HG03457 (cell line): Measurements from ENCODE around the gene CST3.
"Not testable (repeated sequence)": the region's sequence is repeated elsewhere in the genome, so short reads cannot be mapped to it uniquely, and the experiment has no call there.

ENCODE experiments used
- ATAC-seq: cut with Tn5 transposase; IDR thresholded peaks from one replicate; pipeline ENCODE4 v1.9.1; 2021; ENCODE audit warnings: moderate number of reproducible peaks; ENCODE audit not compliant: unreplicated experiment

CST3 gene

DNA sequence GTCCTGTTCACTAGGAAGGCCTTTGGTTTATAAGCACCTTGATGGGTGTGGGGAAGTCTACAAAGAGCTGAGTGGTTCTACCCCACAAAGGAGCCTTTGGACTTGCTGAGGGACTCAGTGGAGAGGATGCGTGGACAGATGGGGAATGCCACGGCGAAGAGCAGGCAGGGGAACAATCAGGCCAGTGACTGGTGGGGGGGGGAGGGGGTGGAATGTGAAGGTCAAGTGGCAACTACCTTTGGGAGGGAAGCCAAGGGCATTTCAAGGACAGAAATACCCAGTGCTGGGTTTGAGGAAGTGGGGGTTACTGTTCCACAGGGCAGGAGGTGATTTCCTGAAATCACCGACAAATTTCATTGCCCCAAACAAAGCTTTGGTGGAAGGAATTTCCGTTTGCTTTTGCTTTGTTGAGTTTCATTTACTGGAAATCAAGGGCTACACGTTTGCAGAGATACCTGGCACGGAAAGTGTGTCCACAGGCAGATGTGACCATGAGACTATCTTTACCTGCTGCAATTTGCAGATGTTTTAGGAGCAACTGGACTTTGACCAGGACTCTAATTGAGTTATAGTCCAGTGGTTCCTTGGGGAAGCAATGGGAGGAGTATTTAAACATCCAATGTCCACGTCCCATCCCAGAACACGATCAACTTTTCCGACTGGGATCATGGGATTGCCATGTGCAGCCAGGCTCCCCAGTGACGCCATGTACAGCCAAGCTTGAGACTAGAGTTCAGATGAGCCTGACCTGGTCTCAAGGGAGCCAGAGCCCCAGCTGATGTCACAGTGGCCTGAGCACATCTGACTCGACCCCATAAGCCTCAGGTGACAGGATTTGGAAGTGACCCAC is 8.0 kb downstream of the CST3 start:
- no peak for ATAC-seq

DNA sequence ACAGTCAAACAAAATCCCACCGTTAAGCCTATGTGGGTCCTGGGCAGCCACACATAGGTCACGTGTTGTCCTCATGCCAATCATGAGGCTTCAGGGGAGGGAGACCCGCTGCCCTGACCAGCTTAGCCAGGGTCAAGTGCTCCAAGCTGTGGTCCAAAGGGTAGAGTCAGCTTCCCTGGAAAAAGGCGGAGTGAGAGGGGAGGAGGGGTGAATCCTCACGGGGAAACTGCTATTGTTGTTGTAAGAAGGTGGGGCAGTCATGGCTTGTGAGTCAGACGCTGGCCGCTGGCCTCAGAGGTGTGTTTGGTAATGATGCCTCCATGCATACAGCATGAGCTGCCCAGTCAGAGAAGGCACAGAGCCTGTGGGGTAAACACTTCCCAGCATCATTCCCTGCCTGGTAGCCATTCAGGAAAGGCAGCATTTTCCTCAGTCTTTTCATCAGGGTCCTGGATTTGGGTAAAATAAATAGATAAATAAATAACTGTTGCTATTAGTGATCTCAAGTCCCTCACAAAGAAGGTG is 8.7 kb downstream of the CST3 start:
- ATAC-seq = no peak

DNA sequence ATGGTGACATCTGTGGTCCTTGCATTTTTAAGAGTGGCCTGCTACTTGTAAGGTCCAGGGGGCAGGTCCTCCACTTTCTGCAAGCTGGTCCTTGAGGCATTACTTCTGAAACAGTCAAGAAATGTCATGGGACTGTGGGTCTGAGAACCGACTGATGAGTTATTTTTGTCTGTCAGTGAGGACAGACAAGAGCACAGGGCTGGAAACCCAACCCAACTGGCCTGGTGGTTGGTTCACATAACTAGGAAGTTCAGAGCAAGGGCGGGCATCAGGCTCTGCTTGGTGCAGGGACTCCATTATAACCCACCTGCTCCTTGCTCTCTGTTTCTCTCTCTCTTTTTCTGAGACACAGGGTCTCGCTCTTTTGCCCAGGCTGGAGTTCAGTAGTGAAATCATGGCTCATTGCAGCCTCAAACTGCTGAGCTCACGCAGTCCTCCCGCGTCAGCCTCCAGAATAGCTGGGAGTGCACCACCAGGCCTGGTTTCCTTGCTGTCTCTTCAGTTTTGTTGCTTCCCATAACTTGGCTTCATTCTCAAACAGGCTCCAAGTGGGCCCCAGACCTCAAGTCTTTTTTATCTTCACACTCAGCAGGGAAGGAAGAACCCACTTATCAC is 9.2 kb downstream of the CST3 start:
- ATAC-seq = no peak

DNA sequence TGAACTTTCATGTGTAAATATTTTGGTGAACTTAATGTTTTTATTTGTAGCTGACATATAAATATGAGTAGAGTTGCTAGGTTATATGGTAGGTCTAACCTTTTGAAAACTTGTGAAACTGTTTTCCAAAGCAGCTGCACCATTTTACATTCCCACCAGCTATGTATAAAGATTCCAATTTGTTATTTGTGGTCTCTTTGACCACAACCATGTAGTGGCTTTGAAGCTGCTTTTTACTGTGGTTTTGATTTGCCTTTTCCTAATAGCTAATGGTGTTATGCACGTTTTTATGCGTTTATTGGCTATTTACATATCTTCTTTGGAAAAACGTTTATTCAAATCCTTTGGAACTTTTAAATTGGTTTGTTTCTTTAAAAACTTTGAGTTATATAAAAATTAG is 10.3 kb downstream of the CST3 start:
- ATAC-seq = no peak

DNA sequence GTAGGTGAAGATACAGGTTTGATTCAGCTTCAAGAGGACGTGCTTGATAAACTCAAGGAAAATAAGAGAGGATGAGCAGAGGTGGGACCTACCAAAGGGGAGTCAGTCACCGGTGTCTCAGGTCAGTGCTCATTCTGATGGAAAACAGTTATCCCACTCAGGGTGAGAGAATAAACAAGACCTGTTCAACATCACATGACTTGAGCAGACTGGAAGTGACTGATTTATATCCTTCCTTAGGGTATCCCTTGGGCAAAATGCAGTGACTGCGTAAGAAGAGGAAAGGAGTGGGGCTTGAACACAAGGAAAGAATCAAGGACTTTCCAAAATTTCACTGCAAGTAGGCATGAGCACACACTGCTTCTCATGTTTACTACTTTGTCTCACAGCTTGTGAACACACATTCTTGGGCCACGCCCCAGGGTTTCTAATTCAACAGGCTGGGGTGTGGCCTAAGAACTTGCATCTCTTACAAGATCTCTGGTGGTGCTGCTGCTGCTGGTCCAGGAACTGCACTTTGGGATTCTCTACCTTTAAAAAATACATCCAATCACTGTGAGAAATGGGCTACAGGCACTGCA is 11.6 kb downstream of the CST3 start:
- ATAC-seq = no peak

DNA sequence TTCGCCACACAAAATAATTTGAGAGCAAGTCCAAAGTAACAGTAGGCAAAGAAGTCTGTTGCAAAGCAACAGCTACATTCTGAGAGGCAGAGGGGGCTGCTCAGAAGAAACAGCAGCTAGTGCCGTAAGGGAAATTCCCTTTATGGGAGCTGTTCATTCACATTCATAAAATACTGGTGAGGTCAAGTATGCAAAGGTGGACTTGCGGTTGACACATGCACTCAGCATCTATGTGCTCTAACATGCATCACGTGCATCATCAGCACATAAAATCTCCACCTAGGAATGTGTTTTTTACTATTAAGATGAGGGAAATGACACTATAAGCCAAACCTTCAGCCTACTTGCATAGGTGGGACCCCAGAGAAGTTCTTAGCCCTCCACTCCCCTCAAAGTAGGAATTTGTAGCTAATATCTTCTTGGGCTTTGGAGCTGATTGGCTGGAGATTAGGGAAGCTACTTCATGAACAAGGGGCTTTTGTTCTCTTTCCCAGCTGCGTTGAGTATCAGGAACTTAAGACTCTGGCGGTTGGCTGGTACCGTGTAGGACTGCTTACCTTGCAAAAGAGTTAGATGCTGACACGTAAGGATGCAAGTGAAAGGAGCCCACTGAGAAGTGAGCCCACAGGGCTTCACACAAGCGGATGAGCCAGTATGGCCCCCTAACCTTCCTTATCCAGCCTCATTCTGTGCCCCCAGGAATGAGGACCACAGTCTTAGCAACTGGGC is 12.4 kb downstream of the CST3 start:
- ATAC-seq = no peak

DNA sequence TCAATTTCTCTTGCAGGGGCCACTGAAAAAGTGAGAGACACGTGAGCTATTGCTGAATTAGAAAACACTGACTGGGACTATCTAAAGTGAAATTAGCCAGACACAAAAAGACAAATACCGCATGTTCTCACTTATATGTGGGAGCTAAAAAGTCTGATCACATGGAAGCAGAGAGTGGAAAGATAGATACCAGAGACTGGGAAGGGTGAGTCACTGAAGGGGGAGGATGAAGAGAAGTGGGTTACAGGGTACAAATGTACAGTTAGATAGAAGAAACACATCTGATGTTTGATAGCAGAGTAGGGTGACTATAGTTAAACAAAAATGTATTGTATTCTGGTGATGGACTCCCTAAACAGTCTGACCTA is 13.4 kb downstream of the CST3 start:
- ATAC-seq = no peak

DNA sequence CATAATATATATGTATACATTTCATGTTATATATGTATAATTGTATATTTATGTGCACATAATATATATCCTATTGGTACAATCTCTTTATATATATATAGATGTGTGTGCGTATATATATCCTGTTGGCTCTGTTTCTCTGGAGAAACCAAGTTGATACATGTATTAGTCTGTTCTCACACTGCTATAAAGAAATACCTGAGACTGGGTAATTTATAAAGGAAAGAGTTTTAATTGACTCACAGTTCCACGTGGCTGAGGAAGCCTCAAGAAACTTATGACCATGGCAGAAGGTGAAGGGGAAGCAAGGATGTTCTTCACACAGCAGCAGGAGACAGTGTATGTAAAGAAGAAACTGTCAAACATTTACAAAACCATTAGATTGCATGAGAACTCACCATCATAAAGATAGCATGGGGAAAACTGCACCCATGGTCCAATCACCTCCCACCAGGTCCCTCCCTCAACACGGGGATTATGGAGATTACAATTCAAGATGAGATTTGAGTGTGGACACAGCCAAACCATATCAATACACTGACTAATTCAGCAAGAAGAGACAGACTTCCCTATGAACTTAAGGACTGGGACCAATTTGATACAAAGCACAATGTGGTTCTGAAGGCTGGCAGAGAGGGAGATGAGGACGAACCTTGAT is 14.0 kb downstream of the CST3 start:
- no peak for ATAC-seq

DNA sequence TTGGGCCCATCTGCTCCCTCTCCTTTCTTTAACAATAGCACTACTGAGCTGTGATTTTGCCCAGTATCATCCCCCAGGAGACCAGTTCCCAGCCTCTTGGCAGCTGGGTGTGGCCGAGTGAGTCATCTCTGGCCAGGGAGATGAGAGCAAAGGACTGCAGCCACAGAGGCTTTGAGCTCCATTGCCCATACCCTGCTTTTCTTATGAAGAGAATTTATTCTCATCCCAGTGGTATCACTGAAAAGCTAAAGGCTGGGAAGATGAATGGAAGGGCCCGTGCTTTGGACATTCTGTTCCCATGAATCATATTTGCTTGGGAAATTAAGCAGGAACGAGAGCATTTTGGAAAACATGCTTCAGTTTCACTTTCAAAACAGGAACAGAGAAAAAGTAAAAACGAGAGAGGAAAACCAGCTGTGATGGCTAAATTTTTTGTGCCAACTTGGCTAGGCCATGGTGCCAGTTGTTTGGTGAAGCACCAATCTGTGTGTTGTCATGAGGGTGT is 14.9 kb downstream of the CST3 start:
- no peak for ATAC-seq

DNA sequence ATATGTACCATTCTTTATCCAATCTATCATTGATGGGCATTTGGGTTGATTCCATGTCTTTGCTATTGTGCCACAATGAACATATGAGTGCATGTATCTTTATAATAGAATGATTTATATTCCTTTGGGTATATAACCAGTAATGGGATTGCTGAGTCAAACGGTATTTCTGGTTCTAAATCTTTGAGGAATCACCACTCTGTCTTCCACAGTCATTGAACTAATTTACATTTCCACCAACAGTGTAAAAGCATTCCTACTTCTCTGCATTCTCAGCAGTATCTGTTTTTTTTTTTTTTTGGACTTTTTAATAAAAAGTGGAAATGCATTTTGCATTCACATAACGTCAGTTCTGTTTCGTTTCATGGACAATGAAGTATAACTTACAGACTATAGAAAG is 15.4 kb downstream of the CST3 start:
- not testable (repeated sequence) for ATAC-seq

DNA sequence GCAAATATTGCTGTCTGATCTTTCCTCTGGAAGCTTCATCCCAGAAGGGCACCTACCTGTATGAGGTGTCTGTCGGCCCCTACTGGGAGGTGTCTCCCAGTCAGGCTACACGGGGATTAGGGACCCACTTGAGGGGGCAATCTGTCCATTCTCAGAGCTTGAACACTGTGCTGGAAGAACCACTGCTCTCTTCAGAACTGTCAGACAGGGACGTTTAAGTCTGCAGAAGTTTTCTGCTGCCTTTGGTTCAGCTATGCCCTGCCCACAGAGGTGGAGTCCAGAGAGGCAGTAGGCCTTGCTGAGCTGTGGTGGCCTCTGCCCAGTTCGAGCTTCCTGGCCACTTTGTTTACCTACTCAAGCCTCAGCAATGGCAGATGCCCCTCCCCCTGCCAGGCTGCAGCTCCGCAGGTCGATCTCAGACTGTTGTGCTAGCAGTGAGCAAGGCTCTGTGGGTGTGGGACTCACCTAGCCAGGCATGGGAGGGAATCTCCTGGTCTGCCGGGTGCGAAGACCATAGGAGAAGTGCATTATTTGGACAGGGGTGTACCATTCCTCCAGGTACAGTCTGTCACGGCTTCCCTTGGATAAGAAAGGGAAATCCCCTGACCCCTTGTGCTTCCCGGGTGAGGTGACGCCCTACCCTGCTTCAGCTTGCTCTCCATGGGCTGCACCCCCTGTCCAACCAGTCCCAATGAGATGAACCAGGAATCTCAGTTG is 16.9 kb downstream of the CST3 start:
- ATAC-seq = not testable (repeated sequence)

DNA sequence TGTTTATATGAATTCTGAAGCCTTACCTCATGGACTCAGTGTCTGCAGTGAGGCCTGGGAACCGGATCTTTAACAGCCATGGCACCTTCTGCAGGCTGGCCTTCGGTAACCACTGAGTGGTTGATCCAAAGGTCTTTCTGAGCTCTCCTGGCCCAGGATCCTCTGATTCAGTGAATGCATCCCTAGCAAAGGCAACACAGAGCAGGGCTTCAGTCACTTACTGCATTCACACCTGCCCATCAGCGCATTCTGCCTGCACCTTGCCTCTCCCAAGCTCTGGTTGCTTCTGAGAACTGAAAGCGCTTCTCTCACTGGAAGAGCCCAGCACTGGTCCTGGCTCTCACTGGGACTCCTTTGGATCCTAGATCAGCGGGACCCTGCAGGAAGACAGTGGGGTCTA is 23.6 kb downstream of the CST3 start:
- ATAC-seq = no peak

DNA sequence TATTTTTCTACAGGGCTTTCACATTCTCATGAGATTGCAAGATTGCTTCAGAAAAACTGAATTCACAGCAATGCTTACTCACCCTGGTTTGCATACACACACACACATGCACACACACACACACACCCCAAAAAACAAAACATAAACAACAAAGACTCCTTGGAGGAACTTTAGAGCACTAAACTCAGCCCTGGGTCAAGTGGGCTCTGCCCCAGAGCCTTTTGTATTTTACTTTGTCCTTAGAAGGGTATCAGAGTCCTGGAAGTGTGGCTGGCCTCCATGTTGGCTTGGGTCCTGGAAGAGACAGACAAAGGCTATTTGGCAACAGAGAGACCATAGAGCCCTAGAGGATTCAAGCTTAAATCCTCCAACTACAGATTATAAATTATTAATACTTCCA is 24.1 kb downstream of the CST3 start:
- no peak for ATAC-seq

DNA sequence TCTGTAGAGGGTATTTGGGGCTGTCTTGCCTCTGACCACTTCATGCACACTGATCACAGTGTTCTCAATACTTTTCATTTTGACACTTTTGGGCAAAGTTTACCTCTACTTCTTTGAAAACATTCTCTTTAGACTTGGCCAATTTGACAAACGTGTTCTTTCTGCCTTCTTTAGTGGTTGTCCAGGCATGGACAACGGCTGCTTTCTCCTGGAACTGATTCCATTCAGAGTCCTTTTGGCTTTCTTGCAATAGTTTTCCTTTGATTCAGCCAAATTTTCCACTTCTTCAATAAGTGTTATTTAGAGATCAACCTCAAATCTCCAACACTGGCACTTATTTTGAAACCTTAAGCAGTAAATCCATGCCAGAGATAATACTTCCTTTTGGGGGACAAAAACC is 25.4 kb downstream of the CST3 start:
- no peak for ATAC-seq

DNA sequence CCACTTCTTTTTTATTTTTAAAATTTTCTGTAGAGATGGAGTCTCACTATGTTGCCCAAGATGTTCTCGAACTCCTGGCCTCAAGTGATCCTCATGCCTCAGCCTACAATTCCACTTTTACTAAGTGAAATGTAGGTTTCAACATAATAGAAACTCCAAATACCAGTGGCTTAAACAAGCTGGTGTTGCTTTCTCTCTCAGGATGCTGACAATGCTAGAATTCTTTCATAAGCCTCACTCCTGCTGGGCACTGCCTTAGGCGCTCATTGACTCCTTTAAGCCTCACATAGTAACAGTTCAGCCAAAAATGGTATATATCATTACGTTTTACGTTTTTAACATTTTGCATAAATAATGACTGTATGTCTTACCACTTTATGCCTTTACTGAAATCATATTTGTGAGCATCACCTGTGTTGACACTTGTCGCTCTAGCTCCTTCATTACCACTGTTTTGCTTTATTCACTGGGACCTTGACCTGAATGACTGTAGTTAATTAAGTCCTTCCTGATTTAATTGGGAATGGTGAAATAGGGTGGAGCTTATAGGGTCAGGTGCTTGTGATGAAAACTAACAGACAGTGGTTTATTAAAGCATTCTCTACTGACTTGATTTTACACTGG is 28.2 kb downstream of the CST3 start:
- ATAC-seq = no peak

DNA sequence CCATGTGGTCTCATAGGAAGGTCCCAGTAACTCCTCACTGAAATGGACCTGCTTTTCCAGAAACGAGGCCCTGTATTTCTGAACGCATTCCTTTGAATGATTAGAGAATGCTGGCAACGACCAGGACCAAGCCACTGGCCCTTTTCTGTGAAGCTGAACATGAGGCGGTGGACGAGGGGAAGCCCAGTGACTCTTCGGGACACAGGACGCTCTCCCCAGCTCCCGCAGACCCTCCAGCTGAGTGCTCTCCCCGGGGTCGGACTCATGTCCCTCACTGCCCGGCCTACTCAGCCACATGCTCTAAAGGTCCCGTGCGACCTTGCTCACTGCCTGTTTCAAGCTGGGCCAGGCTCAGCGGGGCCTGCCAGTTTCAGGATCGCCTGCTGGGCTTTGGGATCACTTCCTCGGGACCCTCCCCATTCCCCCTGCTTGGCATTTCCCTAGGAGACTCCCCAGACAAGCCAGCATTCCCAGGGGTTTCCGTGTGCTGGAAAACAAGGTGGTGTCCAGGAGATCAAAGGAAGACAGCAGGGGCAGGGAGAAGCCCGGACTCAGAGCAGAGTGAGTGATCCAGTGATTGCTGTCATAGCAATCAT is 29.4 kb downstream of the CST3 start:
- no peak for ATAC-seq

DNA sequence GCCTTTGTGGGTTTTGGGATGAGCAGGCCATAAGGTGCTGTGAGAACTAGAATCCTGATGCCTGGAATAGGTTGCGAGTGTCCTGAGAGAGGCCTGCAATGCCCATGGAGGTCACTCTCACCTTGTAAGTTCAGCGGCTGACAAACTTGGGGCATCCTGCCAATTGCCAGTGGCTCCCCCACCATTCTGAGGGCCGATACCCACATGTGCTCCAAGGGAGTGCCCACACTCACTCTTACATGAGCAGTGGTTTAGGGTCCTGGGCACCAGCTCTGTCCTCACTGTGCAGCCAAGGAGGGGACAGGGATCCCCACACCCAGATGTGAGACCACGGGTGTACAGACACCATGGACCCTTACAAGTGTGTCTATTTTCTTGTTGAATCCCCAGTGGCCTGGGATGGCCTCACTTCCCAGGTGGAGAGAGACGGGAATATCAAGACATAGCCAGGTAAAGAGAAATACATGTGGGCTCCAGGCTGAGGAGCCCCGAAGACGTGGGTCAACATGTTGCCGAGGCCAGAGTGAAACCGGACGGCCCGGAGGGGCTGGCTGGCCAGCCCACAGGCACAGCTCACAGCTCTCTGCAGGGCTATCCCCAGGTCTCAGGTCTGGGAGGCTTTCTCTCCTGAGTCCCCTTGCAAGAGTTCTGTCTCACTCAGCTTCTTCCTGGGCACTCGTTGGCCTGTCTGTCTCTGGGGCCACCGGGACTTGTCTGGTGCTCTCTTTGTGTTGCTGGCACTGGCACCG is 30.1 kb downstream of the CST3 start:
- ATAC-seq = no peak

DNA sequence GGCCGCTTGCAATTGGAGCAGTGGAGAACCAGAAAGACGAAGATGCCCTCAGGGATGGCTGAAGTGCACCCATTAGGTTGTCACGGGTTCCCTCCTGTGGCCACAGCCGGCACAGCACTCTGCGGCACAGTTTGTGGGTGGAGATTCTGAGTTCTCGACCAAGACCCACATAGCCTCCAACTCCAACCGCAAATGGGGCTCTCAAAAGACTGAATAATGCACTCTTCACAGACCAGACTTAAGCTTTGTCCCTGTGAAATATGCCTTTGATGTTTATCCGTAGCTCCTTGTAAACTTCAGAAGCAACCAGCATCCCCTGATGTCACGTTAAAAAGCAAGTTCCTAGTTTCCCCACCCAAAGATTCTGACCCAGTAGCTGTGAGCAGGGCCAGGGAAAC is 31.1 kb downstream of the CST3 start:
- peak; percentile 83 for ATAC-seq
